Measurements from ENCODE around the gene SIPA1L3. TPM values are rescaled to one million over a fixed set of nuclear protein-coding genes. Genes with fewer than 3 reads are reported as not detected.

The SIPA1L3 gene
- total and polyA plus RNA-seq, 2 of the 13 experiments (the other 11 are each of a cell fraction or from before 2014, with no cell fraction given) = 5.5 to 7.7 TPM

GRCh38 chr19:37905946-37906868 lies 801 bp upstream of the SIPA1L3 start, which contains the start of gene WDR87 (continued):
- TF ChIP-seq ZNF687 (CRISPR knock-in tag; IDR thresholded peaks at IDR 0.05) (peak; percentile 90), PRDM4 (CRISPR knock-in tag; IDR thresholded peaks at IDR 0.05; ENCODE audit: borderline replicate concordance) (no peak), ZNF816 (CRISPR knock-in tag; IDR thresholded peaks at IDR 0.05; ENCODE audit: borderline replicate concordance) (0 out of 2 replicates have a peak, but pooled peaks have one; percentile 16), ZNF124 (CRISPR knock-in tag; IDR thresholded peaks at IDR 0.05) (no peak), ZNF205 (CRISPR knock-in tag; IDR thresholded peaks at IDR 0.05) (0 out of 2 replicates have a peak, but pooled peaks have one; percentile 44), ZUFSP (CRISPR knock-in tag; IDR thresholded peaks at IDR 0.05; ENCODE audit: borderline replicate concordance) (no peak), ZNF414 (CRISPR knock-in tag; IDR thresholded peaks at IDR 0.05) (no peak), ZNF136 (CRISPR knock-in tag; IDR thresholded peaks at IDR 0.05; ENCODE audit: low read depth) (no peak), REL (CRISPR knock-in tag; conservative IDR thresholded peaks at IDR 0.05) (no peak), BRCA1 (CRISPR knock-in tag; IDR thresholded peaks at IDR 0.05) (peak; percentile 12; the same call in 1 of the 2 replicates), ZNF18 (CRISPR knock-in tag; IDR thresholded peaks at IDR 0.05; ENCODE audit: insufficient replicate concordance) (no peak), FOXC1 (CRISPR knock-in tag; IDR thresholded peaks at IDR 0.05; ENCODE audit: borderline replicate concordance) (no peak), YEATS2 (CRISPR knock-in tag; IDR thresholded peaks at IDR 0.05; ENCODE audit: borderline replicate concordance) (no peak), ATF2 (CRISPR knock-in tag; IDR thresholded peaks at IDR 0.05) (0 out of 2 replicates have a peak, but pooled peaks have one; percentile 25)
